Activated T-helper 9 cell treated with anti-CD3 and anti-CD28 coated beads, Interleukin-2, amount 50 U/mL, for 16 hours (primary cell): ENCODE data around the gene MAST4.
"Not testable (repeated sequence)": the region's sequence is repeated elsewhere in the genome, so short reads cannot be mapped to it uniquely, and the experiment has no call there.

Experiments used
- DNase-seq: peaks from one replicate; pipeline ENCODE4 v3.0.0-alpha.2; 2020; ENCODE audit warnings: low read depth

Gene MAST4

DNA sequence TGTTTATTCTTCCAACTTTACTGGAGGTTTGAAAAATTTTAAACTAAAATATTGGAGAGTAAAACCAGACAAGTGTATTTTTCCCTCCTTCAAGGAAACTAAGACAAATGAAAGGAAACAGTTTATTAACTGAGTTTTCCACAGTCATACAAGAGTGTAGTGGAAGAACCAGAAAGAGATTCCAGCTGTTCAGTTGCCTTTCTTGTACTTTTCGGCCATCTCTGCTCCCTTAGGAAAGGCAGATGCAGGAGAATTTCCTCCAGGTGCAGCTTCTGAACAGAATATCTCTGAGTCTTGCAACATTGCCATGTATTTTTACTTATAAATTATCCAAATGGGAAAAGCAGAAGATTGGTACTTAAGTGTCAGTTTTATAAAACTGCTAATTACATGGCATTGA, 217.1 kb downstream of the MAST4 start:
- no peak for DNase-seq

DNA sequence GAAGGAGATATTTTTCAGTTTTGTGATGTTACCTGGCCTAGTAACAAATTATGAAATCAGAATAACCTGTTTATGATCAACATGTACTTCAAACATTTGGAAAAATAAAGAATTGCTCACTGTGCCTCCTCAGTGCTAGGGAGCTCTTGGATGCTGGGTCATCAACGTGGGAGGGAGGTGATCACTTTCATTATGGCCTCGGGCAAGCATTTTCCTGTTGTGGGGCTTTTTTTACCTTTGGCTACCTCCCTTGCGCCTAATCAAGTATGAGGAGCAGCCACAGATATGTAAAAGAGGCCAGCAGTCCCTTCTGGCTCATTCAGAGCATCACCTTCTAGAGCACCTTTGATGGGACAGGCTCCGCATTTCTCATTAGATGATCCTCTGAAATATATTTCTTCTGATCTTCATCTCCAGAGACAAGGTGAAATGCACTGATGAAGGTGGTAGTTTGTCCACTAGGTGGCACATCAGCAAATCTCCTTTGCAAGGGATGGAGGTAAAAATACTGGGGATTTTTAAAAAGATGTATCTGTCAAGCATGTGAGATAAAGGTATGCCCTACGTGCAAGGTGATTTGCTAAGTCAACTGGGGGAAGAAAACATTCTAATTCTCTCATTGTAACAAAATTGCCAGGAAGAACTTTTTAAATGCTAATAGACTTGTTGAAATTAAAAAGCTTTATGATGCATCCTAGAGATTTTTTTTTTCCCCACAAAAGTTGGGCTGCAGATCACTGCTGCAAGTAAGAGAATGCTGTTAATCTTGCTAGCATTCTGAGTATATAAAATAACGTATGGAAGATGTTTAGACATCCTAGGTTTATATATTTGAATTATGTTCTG, 218.2 kb downstream of the MAST4 start:
- DNase-seq, result no peak

DNA sequence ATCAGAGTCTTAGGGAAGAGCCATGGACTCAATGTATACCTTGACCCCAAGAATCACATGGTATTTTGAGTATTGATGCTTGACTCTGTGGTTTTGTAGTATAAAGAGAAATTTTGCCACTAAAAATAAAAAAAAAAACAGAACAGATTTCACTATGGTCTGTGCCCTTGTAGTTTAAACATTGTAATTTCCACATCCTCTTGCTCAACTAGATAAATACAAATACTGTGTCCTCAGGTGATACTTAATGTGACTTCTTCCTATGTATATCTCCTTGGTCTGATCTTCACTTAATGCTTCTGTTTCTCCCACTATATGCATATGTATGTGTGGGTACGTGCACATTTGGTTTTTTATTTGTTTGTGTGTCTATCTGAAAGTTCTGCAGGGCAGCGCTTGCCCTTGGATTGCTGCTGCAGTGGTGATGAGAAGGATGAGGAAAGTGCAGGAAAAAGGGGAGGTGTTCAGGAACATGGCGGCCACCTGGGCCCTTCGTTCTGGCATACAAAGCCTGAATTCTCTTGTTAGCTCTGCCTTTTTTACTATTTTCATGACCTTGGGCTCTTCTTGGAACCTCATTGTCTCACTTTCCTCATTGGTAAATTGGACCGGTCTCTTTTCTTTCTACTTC, 222.2 kb downstream of the MAST4 start:
- no peak for DNase-seq

DNA sequence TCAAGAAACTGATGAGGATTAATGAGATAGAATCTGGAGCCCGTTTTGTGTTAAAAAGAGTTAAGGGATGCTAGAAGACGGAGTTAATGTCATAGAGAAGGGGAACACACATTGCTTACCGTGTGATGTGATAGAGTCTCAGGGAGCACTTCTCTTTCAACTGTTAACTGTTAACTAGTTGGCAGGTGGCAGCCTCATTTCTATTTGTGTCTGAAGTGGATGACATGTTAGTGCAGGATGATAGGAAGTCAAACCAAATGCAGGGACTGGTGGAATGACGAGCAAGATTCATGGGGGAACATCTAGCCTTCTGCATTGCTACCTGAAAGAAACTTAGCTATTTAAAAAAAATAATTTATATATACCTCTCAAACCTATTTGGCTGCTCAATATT, 222.7 kb downstream of the MAST4 start:
- no peak for DNase-seq

DNA sequence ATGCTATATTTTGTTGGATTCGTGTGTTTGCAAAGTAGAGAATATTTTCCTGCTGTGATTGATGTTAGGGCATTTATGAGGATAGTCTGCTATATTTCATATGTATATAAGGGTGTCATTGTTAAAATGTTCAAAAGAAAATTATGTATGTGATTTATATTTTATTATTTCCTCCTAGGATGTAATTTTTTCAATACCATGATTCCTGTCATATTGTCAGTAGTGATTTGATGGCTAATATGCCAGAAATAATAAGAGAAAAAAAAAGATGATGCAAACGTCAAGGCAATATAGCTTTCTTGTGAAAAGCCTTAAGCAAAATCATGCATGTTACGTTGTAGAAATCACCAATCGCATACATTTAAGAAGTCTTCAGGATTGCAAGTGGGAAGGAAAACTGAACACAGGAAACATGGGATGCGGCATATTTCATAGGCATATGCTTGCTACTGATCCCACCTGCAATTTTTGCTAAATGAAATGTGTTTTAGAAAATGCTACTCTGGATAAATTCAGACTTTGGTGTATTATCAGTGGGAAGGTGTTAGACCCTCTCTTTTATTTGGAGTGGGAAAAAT, 224.5 kb downstream of the MAST4 start:
- DNase-seq, result no peak

DNA sequence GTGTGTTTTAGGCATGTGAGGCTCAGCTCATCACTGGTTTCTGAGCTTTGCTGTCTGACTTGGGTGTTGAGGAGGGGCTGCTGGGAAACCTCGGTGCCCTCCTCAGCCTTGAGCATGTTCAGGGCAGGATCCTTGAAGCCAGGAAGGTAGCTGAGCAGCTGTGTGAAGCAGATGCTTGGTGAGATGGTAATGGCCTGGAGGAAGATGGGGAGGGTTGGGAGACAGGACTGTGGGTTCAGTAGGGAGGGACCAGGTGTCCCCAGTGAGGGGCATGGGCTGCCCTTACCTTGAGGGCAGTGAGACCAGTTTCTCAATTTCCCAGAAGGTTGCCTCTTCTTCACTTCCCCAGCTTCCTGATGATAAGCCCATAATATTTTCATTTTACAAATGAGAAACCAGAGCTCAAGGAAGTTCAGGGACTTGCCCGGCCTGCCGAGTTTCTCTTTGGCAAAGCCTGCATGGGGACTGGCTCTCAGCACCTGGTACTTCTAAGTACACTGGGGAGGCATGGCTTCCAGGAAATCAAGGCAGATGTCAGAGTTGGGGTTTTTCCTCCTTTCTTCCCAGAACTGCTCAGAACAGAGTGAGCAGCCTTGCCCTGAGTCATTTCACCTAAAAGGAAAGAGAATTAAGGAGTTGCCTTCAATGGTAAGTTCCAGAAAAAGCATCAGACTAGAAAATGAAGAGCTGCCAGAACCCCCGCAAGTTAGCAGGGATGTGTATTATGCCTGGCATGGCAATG, 225.7 kb downstream of the MAST4 start:
- no peak for DNase-seq

DNA sequence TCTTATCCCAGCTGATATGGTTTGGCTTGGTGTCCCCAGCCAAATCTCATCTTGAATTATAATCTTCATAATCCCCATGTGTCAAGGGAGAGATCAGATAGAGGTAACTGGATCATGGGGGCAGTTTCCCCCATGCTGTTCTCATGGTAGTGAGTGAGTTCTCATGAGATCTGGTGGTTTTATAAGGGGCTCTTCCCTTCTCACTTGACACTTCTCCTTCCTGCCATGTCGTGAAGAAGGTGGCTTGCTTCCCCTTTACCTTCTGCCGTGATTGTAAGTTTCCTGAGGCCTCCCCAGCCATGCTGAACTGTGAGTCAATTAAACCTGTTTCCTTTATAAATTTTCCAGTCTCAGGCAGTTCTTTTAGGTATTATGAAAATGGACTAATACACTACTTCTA, 226.7 kb downstream of the MAST4 start:
- not testable (repeated sequence) for DNase-seq

DNA sequence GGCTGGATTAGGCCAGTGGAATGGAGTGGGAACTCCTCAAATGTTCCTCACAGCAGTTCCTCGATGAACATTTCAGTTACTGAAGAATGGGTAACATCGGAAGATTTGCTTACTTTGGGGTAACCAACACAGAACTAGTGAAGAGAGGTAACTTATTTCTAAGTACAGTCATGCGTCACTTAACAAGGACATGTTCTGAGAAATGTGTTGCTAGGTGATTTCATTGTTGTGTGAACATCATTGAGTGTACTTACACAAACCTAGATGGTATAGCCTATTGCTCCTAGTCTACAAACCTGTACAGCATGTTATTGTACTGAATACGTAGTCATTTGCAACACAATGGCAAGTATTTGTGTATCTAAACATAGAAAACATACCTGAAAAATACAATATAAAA, 228.3 kb downstream of the MAST4 start:
- no peak for DNase-seq

DNA sequence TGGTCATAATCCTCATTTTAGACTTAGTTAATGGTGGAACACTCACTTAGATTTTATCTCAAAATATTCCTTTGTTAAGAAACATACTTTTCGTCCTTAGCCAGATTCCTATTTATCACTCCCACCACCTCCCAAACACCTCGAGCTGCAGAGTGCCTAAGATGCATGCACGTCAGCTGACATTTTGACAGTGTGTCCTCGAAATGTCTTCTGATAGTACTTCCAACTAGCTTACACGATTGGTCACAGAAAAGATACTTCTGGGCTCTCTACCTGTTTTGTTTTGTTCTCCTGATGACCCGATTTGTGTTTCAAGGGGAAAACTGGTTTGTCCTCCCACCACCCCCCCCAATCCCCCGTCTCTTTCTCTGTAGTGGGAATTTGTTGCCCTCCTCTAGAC, 230.1 kb downstream of the MAST4 start:
- no peak for DNase-seq

DNA sequence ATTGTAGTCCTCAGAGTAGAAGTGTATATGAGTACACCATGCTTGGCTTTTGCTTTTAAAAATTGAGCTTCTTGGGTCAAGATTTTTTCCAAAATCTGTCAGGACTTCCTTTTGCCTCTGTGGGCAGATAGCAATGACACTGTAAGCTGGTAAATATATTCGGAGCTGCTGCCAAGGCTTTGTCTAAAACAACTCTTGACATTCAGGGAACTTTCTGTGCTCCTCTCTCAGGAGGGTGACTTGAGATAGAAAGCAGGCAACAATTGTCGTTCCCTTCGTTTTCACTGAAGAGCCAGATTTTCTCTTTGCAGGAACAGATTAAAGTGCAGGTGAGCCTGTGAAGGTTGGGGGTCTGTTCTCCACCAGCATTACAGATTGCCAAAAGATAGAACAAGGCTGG, 230.5 kb downstream of the MAST4 start:
- DNase-seq, result no peak

DNA sequence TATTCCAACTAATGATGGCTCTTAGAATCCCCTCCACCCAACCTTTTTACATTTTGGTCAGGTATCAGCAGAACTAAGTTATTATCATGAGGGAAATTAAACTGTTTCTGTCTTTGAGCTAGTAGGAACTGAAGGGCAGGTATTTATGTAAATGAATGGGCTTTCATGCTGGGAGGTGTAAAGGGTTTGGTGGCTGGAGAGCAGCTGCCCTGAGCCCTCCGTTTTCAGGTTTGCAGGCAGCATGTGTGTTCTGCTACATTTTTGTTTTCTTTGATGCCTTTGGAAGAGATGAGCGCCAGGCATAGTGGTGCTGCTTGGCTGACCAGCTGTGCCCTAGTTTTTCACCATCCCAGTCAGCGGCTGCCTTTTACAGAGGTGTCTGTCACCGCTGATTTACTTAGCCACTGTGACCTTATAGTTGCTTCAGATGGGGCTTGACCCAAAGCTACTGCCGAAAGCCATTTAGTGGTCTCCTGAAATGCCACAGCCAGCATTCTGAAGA, 231.9 kb downstream of the MAST4 start:
- no peak for DNase-seq

DNA sequence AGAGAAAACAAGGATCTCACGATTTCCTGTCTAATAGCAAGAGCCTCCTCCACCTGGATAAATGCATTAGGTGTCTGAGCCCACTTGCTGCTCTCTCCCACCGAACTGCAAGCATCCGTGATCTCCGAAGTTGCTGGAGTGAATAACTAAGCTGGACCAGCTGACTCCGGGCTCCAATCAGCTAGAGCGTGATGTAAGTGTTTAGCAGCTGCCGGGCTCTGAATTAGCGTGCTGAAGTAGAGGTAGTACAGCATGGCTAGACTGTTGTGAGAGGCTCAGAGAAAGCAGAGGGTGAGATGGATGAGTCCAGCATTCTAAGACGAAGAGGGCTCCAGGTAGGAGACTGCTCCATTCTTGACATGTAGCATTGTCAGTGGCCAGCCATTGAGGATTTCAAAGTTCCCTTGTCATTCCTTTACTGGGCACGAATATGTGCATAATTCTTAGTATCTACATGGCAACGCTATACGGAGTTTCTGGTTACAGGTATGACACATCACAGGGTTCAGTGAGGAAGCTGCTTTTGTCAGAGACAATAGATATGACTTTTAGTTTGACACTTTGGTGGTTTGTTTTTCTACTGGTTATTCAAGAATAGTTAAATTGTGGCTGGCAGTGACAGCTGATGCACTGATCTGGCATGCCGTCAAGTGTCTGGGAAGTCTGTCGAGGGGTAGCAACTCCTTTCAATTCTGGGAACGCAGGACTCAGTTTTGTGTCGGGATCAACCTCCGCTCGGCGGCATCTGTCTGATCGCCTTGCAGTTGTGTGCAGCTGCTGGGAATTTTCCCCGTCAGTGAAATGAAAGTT, 232.6 kb downstream of the MAST4 start:
- DNase-seq, result no peak

DNA sequence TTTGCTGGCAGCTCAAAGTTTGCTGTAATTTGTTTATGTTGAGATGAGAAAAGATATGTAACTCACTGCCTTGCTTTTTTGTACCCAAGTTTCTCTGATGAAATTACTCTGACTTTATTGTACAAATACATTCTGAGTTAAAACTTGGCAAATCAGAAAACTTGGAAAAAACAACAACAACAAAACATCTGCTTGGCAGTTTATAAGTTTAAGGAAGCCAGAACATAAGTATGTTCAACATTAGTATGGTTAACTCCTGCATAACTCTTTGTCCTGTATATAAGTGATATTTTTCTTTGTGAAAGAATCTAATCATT, 233.1 kb downstream of the MAST4 start:
- no peak for DNase-seq

DNA sequence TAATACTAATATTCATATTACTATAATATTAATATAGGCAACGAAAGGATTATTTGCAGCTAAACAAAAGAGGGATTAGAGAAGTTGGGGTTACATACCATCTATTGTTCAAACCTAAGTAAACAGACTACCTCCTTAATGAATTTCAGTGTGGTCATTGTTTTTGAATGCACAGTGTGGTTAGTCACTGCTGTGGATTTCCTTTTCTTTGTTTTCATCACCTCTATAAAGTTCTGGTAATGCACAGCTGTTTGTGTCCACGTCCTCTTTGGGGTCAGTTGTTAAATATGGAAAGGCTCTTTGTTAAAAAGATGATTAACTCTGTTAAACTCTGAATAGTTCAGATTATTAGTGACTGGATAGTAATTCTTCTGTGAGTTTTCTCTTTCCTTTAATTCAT, 233.6 kb downstream of the MAST4 start:
- DNase-seq, result no peak

DNA sequence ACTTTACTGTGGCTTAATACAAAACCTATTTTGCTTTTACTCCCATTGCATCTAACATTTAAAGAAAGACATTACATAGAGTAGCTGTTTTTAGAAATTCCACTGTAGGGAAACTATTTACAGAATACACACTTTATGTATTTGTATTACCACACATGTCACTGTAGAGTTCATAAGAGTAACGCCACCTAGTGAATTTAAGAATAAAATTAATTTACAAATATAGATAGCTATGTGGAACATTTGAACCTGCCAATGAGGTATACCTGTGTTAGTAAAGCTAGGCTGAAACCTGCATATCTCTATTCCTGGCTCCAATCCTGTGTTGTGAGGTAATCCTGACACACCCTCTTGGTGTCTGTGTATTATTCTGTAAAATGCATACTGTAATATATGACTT, 234.4 kb downstream of the MAST4 start:
- no peak for DNase-seq

DNA sequence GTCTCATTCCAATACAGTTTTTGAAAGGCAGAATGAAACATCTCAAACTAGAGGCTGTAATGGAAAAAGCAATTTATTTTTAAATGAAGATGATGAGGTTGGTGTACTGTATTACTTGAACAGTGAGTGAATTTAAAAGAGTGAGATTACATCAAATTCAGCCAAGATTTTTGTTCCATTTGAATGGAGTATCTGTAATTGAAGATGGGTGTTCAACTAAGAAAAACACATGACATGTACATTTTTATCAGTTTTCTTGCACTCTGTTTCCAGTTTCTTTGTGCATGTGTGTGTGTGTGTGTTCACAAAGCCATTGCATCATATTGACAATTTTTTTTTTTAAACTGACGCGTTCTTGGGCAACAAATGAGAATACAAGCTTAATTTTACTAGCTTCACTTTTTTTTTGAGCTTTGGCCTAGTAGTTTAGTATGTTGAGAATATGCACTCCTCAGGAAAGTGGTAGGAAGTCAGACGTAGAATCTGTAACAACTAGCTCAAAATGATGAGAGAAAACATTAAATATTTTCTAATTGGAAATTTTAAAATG, 243.5 kb downstream of the MAST4 start:
- DNase-seq, result no peak

DNA sequence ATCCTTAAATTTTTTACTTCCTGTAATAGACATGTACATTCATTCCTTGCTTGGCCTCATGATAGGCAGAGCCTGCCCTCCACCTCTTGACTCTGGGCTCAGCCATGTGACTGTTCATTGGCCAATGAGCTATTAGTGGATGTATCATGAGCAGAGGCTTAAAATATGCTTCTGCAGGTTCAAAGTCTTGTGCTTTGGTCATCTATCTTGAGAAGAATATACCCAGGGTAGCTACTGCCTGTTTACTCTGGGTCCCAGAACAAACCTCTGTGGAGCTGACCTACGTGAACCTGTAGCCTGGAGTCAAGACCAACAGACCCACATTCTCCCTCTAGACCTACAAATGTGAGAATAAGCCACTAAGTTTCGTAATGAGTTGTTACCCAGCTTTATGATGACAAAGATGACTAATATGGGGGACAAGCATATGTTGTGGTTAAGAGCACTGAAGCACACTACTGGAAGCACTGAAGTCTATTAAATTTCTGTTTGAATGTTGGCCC, 244.4 kb downstream of the MAST4 start:
- DNase-seq, result no peak

DNA sequence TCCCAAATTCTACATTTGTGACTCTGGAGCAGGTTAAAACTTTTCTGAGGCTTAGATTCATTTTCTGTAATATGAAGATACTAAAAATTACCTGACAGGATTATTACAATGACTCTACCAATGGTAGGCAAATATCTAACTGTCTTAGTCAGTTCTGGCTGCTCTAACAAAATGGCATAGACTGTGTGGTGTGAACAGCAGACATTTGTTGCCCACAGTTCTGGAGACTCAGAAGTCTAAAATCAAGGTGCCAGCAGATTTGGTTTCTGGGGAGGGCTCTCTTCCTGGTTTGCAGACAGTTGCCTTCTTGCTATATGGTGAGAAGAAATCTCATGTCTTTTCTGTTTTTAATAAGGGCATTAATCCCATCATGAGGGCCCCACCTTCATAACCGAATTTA, 245.1 kb downstream of the MAST4 start:
- no peak for DNase-seq

DNA sequence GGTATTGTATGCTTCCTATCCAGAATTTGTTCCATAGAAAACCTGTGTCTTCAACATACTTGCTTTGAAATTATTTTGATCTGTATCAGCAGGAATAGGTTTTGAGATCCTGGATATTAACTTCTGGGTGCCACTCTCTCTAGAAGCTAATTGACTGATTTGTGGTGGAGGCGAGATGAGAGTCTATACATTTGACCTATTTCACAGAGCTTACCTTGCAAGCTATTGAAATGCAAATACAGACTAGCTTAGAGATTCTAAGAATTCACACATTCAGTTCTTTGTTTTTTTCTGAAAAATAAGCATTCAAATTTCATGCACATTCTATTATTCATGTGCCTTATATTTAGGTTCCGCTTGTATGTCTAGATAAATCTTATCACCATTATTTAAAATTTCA, 246.3 kb downstream of the MAST4 start:
- no peak for DNase-seq

DNA sequence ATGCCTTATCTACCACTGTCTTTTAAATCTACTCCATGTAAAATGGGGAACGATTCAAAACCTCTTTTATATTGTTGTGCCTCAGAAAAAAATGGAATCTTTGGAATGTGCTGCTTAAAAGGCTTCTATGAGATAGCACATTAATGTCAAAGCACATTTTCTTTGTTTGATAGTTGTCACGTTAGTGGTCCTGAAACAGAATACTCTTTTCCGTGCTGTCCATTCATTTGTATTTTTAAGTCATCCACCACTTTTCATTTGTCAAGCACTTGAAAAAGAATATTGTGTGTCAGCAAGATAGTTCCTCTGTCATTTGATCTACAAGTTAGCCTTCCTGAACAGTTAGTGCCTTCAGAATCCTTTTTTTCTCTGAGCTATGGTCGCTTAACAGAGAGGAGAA, 246.9 kb downstream of the MAST4 start:
- no peak for DNase-seq
